HEK293 (cell line): ENCODE measurements around the gene FSCN2.

ENCODE experiments used
- CTCF ChIA-PET: fragments of 350-600 bp; formaldehyde crosslinking; extraction: SDS; loops from one replicate; lab custom pipeline; 2021; ENCODE audit warnings: antibody characterized with exemption; lab: Yijun Ruan, JAX
- POLR2A ChIA-PET: fragments of 300-600 bp; formaldehyde crosslinking; extraction: SDS; loops from one replicate; lab custom pipeline; 2020; ENCODE audit warnings: antibody characterized with exemption, inconsistent platforms; lab: Yijun Ruan, JAX
- H3K27ac ChIP-seq: fragments of 200-500 bp; sonication (Bioruptor generic); 2 replicates; pipeline ENCODE4 v1.5.1; 2014; ENCODE audit warnings: low read depth, low read length, control low read depth, inconsistent platforms; ENCODE audit errors: extremely low read depth
- H3K36me3 ChIP-seq, 2 experiments: fragments of 200-500 bp in 1 of 2; sonication (Bioruptor generic) in 1 of 2; 1 replicate in 1 of 2; 2 replicates in 1 of 2; pipeline ENCODE4 v1.5.1; 2014 to 2017; ENCODE audit warnings: inconsistent platforms in 2 of 2, low read length in 2 of 2; ENCODE audit not compliant: control insufficient read depth in 2 of 2, insufficient read depth in 1 of 2
- H3K4me1 ChIP-seq: fragments of 200-500 bp; sonication (Bioruptor generic); 2 replicates; pipeline ENCODE4 v1.5.1; 2014; ENCODE audit warnings: mild to moderate bottlenecking, low read length, inconsistent platforms; ENCODE audit not compliant: control insufficient read depth, insufficient read depth
- H3K4me3 ChIP-seq: 2 replicates; pipeline ENCODE4 v1.5.1; 2011; ENCODE audit warnings: low read depth, mild to moderate bottlenecking, control low read depth, low read length, moderate library complexity
- H3K9me3 ChIP-seq: fragments of 200-500 bp; sonication (Bioruptor generic); 2 replicates; pipeline ENCODE4 v1.5.1; 2014; ENCODE audit warnings: low read depth, low read length, inconsistent platforms; ENCODE audit not compliant: control insufficient read depth, insufficient read depth
- MYNN ChIP-seq: fragments of 450-650 bp; formaldehyde crosslinking; IDR thresholded peaks from 2 replicates; pipeline ENCODE4 v1.5.1; 2016; ENCODE audit warnings: missing biosample characterization, missing genetic modification characterization, borderline replicate concordance
- ZIC2 ChIP-seq: fragments of 450-650 bp; formaldehyde crosslinking; IDR thresholded peaks from 2 replicates; pipeline ENCODE4 v1.5.1; 2016; ENCODE audit warnings: missing biosample characterization, missing genetic modification characterization
- ZNF221 ChIP-seq: fragments of 450-650 bp; formaldehyde crosslinking; IDR thresholded peaks from 2 replicates; pipeline ENCODE4 v1.5.1; 2017; ENCODE audit warnings: missing biosample characterization, missing genetic modification characterization, borderline replicate concordance
- ZNF394 ChIP-seq: fragments of 450-650 bp; formaldehyde crosslinking; IDR thresholded peaks from 2 replicates; pipeline ENCODE4 v1.5.1; 2016; ENCODE audit warnings: missing biosample characterization, missing genetic modification characterization, mild to moderate bottlenecking, moderate library complexity, borderline replicate concordance
- ZNF654 ChIP-seq: fragments of 450-650 bp; formaldehyde crosslinking; IDR thresholded peaks from 2 replicates; pipeline ENCODE4 v1.5.1; 2016; ENCODE audit warnings: low read depth, missing biosample characterization, missing genetic modification characterization
- TF ChIP-seq, protein P1 (sequence below): fragments of 450-650 bp; formaldehyde crosslinking; IDR thresholded peaks from 2 replicates; pipeline ENCODE4 v1.5.1; 2016; ENCODE audit warnings: missing biosample characterization, missing genetic modification characterization
- TF ChIP-seq, protein P2 (sequence below): fragments of 450-650 bp; formaldehyde crosslinking; IDR thresholded peaks from 2 replicates; pipeline ENCODE4 v1.5.1; 2016; ENCODE audit warnings: missing biosample characterization, missing genetic modification characterization
- TF ChIP-seq, protein P3 (sequence below): fragments of 450-650 bp; formaldehyde crosslinking; optimal IDR thresholded peaks from 2 replicates; pipeline ENCODE3; 2016; ENCODE audit warnings: missing biosample characterization, mild to moderate bottlenecking, missing genetic modification characterization
- TF ChIP-seq, protein P4 (sequence below): fragments of 450-650 bp; formaldehyde crosslinking; IDR thresholded peaks from 2 replicates; pipeline ENCODE4 v1.5.1; 2016; ENCODE audit warnings: missing biosample characterization, missing genetic modification characterization
- TF ChIP-seq, protein P5 (sequence below): fragments of 450-650 bp; formaldehyde crosslinking; IDR thresholded peaks from 2 replicates; pipeline ENCODE4 v1.5.1; 2017; ENCODE audit warnings: missing biosample characterization, missing genetic modification characterization
- TF ChIP-seq, protein P6 (sequence below): fragments of 450-650 bp; formaldehyde crosslinking; IDR thresholded peaks from 2 replicates; pipeline ENCODE4 v1.5.1; 2016; ENCODE audit warnings: missing biosample characterization, missing genetic modification characterization

FSCN2 gene

DNA sequence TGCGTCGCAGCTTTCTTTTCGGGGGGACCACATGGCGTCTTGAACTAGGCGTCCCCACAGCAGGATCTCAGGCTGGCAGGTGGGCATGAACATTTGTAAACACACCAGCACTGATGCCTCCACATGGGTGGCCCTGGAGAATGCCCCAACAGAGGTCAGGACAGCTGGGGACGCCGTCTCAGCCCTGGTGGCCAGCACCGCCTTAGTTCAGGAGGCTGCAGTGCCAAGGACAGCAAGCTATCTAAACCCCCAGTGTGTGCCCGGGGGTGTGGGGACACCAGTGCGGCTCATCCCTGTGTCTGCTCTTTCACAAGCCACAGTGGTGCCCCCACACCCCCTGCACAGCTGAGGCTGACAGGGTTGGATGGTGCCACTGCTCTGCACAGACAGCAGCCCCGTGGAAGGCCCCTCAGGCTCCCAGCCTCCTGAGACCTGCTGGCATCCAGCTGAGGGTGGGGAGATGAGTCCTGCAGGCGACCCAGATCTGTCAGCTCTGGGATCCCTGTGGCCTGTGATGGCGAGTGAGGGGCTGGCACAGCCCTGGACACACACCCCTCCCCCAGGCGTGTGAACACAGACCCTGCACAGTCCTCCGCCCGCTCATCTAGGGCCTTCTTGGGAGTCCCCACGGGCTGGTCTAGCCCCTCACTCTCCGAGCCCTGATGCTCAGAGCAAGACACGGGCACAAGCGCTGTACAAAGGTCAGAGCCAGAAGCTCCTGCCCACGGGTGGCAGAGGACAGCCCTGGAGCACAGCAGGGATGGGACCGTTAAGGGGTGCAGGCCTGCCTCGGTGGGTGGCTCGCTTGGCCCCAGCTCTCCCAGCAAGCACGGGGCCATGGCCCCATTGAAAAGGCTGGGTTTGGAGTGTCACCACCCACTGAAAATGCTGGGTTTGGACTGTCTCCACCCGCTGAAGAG is 10.7 kb downstream of the FSCN2 start (continued):
- TF ChIP-seq, protein P1, sequence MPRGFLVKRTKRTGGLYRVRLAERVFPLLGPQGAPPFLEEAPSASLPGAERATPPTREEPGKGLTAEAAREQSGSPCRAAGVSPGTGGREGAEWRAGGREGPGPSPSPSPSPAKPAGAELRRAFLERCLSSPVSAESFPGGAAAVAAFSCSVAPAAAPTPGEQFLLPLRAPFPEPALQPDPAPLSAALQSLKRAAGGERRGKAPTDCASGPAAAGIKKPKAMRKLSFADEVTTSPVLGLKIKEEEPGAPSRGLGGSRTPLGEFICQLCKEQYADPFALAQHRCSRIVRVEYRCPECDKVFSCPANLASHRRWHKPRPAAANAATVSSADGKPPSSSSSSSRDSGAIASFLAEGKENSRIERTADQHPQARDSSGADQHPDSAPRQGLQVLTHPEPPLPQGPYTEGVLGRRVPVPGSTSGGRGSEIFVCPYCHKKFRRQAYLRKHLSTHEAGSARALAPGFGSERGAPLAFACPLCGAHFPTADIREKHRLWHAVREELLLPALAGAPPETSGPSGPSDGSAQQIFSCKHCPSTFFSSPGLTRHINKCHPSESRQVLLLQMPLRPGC (tag by site-specific recombination) = no peak
- TF ChIP-seq, protein P2, sequence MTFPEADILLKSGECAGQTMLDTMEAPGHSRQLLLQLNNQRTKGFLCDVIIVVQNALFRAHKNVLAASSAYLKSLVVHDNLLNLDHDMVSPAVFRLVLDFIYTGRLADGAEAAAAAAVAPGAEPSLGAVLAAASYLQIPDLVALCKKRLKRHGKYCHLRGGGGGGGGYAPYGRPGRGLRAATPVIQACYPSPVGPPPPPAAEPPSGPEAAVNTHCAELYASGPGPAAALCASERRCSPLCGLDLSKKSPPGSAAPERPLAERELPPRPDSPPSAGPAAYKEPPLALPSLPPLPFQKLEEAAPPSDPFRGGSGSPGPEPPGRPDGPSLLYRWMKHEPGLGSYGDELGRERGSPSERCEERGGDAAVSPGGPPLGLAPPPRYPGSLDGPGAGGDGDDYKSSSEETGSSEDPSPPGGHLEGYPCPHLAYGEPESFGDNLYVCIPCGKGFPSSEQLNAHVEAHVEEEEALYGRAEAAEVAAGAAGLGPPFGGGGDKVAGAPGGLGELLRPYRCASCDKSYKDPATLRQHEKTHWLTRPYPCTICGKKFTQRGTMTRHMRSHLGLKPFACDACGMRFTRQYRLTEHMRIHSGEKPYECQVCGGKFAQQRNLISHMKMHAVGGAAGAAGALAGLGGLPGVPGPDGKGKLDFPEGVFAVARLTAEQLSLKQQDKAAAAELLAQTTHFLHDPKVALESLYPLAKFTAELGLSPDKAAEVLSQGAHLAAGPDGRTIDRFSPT (tag by site-specific recombination) = no peak
- TF ChIP-seq, protein P3, sequence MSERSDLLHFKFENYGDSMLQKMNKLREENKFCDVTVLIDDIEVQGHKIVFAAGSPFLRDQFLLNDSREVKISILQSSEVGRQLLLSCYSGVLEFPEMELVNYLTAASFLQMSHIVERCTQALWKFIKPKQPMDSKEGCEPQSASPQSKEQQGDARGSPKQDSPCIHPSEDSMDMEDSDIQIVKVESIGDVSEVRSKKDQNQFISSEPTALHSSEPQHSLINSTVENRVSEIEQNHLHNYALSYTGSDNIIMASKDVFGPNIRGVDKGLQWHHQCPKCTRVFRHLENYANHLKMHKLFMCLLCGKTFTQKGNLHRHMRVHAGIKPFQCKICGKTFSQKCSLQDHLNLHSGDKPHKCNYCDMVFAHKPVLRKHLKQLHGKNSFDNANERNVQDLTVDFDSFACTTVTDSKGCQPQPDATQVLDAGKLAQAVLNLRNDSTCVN (tag by site-specific recombination) = no peak

DNA sequence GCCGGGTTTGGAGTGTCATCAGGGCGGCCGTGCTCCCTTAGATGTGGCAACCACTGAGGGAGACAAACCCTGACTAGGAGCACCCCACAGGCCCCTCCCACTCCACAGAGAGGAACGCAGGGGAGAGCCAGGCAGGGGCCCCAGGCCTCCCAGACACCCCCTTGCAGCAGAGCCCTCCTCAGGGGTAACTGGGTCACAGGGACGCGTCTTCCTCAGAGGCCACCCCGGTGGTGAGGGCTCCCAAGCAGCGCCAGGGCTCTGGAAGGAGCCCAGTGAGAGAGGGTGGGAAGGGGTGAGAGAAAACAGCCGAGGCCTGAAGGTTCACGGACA is 11.4 kb downstream of the FSCN2 start:
- no peak for TF ChIP-seq ZNF221
- TF ChIP-seq ZIC2 (tag by site-specific recombination) = no peak
- TF ChIP-seq ZNF654 (tag by site-specific recombination) = no peak
- TF ChIP-seq, protein P4, sequence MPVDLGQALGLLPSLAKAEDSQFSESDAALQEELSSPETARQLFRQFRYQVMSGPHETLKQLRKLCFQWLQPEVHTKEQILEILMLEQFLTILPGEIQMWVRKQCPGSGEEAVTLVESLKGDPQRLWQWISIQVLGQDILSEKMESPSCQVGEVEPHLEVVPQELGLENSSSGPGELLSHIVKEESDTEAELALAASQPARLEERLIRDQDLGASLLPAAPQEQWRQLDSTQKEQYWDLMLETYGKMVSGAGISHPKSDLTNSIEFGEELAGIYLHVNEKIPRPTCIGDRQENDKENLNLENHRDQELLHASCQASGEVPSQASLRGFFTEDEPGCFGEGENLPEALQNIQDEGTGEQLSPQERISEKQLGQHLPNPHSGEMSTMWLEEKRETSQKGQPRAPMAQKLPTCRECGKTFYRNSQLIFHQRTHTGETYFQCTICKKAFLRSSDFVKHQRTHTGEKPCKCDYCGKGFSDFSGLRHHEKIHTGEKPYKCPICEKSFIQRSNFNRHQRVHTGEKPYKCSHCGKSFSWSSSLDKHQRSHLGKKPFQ (tag by site-specific recombination) = no peak
- Histone ChIP-seq H3K27ac (no peak overlapping the region), H3K9me3 (no peaks in the 10 kb centered on the region), H3K36me3 (peaks cover 0 to 56% of the 10 kb centered on the region in 2 experiments; a peak in 2 of 3 replicates), H3K4me3 (no peak overlapping the region), H3K4me1 (no peaks in the 10 kb centered on the region)
- ChIA-PET CTCF (no interaction called here), POLR2A (interaction anchor here (1.0 kb wide), 1 partner anchor 27 kb away, joined by 3 read pairs; the partner anchor contains the start of gene ACTG1)

DNA sequence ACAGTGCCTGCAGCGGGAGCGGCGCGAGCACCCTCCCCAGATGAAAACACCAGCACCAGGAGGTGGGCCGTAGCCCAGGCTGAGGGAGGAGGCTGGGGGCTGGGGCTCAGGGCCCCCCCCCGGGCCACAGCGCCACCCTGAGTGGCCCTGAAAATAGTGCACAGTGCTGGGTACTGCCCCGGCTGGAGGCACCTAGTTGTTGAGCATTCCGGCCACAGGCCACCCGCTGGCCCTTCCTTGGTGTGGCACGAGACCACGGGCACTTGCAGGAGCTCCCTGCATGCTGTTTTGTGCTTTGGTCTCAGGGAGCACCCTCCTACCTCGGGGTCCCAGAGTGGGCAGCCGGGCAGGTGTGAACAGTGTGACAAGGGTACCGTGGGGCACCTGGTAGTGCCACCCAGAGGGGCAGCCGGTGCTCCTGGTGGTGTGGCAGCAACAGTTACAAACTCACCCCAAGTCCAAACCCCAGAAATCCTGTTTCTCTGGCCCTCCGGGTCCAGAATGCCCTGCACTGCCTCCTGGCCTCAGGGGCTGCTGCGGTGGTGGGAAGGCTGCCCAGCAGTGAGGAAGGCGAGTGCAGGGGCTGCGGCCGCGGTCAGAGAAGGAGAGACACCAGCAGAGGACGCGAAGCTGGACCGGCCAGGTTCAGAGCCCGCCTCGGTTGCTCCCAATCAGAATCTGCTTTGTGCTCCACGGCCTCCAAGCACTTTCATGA is 11.9 kb downstream of the FSCN2 start:
- ChIA-PET CTCF (interaction anchor here (1.4 kb wide), 1 partner anchor 61 kb away, joined by 3 read pairs; no protein-coding TSS in a partner anchor), POLR2A (interaction anchor here (0.7 to 1.0 kb wide), 2 partner anchors 12 to 27 kb away, joined by 3 to 4 read pairs; partner anchors contain the start of genes ACTG1 and FAAP100)
- H3K9me3 ChIP-seq = no peaks in the 10 kb centered on the region
- no peak overlapping the region for H3K27ac ChIP-seq
- TF ChIP-seq ZNF394 (tag by site-specific recombination) = no peak
- TF ChIP-seq, protein P5, sequence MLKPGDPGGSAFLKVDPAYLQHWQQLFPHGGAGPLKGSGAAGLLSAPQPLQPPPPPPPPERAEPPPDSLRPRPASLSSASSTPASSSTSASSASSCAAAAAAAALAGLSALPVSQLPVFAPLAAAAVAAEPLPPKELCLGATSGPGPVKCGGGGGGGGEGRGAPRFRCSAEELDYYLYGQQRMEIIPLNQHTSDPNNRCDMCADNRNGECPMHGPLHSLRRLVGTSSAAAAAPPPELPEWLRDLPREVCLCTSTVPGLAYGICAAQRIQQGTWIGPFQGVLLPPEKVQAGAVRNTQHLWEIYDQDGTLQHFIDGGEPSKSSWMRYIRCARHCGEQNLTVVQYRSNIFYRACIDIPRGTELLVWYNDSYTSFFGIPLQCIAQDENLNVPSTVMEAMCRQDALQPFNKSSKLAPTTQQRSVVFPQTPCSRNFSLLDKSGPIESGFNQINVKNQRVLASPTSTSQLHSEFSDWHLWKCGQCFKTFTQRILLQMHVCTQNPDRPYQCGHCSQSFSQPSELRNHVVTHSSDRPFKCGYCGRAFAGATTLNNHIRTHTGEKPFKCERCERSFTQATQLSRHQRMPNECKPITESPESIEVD (tag by site-specific recombination) = no peak
- TF ChIP-seq, protein P6, sequence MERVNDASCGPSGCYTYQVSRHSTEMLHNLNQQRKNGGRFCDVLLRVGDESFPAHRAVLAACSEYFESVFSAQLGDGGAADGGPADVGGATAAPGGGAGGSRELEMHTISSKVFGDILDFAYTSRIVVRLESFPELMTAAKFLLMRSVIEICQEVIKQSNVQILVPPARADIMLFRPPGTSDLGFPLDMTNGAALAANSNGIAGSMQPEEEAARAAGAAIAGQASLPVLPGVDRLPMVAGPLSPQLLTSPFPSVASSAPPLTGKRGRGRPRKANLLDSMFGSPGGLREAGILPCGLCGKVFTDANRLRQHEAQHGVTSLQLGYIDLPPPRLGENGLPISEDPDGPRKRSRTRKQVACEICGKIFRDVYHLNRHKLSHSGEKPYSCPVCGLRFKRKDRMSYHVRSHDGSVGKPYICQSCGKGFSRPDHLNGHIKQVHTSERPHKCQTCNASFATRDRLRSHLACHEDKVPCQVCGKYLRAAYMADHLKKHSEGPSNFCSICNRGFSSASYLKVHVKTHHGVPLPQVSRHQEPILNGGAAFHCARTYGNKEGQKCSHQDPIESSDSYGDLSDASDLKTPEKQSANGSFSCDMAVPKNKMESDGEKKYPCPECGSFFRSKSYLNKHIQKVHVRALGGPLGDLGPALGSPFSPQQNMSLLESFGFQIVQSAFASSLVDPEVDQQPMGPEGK = 0 out of 2 replicates have a peak, but pooled peaks have one; percentile 24
- TF ChIP-seq, protein P2 (tag by site-specific recombination) = peak; percentile 54; the same call in 1 of the 2 replicates
- TF ChIP-seq MYNN (tag by site-specific recombination) = no peak
- H3K4me1 ChIP-seq = no peaks in the 10 kb centered on the region
- H3K36me3 ChIP-seq = peaks cover 0 to 61% of the 10 kb centered on the region in 2 experiments; a peak in 2 of 3 replicates
- H3K4me3 ChIP-seq = no peak overlapping the region
